Suppressor macrophage (primary cell): ENCODE measurements around the gene CFAP45.

ENCODE experiments used
- DNase-seq, 4 experiments: peaks; one replicate each; pipeline ENCODE4 v3.0.0-alpha.2; 2020 to 2022

The CFAP45 gene

GRCh38 chr1:159936273-159936904 lies 36.4 kb upstream of the CFAP45 start:
- peak; percentile 63 to 85 (median 78) for DNase-seq

GRCh38 chr1:159935719-159936272 lies 35.8 kb upstream of the CFAP45 start:
- peak; percentile 67 to 87 (median 76) for DNase-seq

GRCh38 chr1:159935305-159935704 lies 35.3 kb upstream of the CFAP45 start:
- DNase-seq: no peak

- DNase-seq: no peak
These were observed 34.4 kb upstream of the CFAP45 start for GRCh38 chr1:159934136-159935039.

- no peak for DNase-seq
These were observed 33.4 kb upstream of the CFAP45 start for GRCh38 chr1:159933347-159933746.

GRCh38 chr1:159932296-159933285 lies 32.6 kb upstream of the CFAP45 start:
- DNase-seq: no peak

GRCh38 chr1:159931795-159932173 lies 31.8 kb upstream of the CFAP45 start:
- no peak for DNase-seq

- DNase-seq: no peak
These were observed 31.3 kb upstream of the CFAP45 start for GRCh38 chr1:159931101-159931794.

GRCh38 chr1:159930634-159931033 lies 30.7 kb upstream of the CFAP45 start:
- no peak for DNase-seq

GRCh38 chr1:159930216-159930615 lies 30.3 kb upstream of the CFAP45 start:
- no peak for DNase-seq

- no peak for DNase-seq
These were observed 29.4 kb upstream of the CFAP45 start for GRCh38 chr1:159929155-159930051.

GRCh38 chr1:159928491-159929050 lies 28.6 kb upstream of the CFAP45 start:
- DNase-seq: no peak

- DNase-seq: no peak
These were observed 28.0 kb upstream of the CFAP45 start for GRCh38 chr1:159927849-159928431.

GRCh38 chr1:159927211-159927848 lies 27.4 kb upstream of the CFAP45 start:
- no peak for DNase-seq

GRCh38 chr1:159925719-159926078 lies 25.7 kb upstream of the CFAP45 start:
- peak in 2 of 4 experiments; percentile 29 to 39 for DNase-seq

- peak; percentile 87 to 95 (median 92) for DNase-seq
These were observed 25.1 kb upstream of the CFAP45 start, which contains the start of gene TAGLN2 for GRCh38 chr1:159924791-159925718. TSS of gene TAGLN2 (minus strand) at chr1:159925507. CDS start at chr1:159920509, 4,998 bp downstream.

GRCh38 chr1:159924025-159924790 lies 24.2 kb upstream of the CFAP45 start:
- peak; percentile 76 to 88 (median 82) for DNase-seq
